OCI-LY7 (cell line): ENCODE measurements around the gene KCNG4. TPM values are rescaled to one million over a fixed set of nuclear protein-coding genes. Genes with fewer than 3 reads are reported as not detected.

Source experiments
- BruUV-seq: library from RNA; stranded (reverse); fragments of 400-500 nt; replicated peaks from 2 replicates; lab custom pipeline; 2021; lab: Mats Ljungman, UMichigan
- CTCF ChIA-PET: fragments of 300-600 bp; sonication (Branson Sonifier 250); formaldehyde crosslinking; loops from one replicate; lab custom pipeline; 2022; ENCODE audit warnings: antibody characterized with exemption; ENCODE audit not compliant: unreplicated experiment; lab: Charles Lee
- POLR2A ChIA-PET: fragments of 300-600 bp; sonication (Branson Sonifier 250); formaldehyde crosslinking; loops from one replicate; lab custom pipeline; 2022; ENCODE audit warnings: antibody characterized with exemption; lab: Charles Lee
- DNase-seq: peaks from one replicate; pipeline ENCODE4 v3.0.0-alpha.2; 2015; ENCODE audit warnings: low spot score
- H2AFZ ChIP-seq: fragments of 200-600 bp; sonication (generic), shearing (Covaris generic); 2 replicates; pipeline ENCODE4 v1.6.1; 2014; ENCODE audit warnings: mild to moderate bottlenecking, antibody characterized with exemption, low read length, moderate library complexity
- H3K27ac ChIP-seq: fragments of 200-600 bp; sonication (generic); 2 replicates; pipeline ENCODE4 v1.5.1; 2014; ENCODE audit warnings: mixed run types, low read depth, mild to moderate bottlenecking, moderate library complexity, low read length, inconsistent platforms; ENCODE audit not compliant: poor library complexity, severe bottlenecking
- H3K36me3 ChIP-seq: fragments of 200-600 bp; sonication (generic); 2 replicates; pipeline ENCODE4 v1.6.1; 2014; ENCODE audit warnings: mild to moderate bottlenecking, antibody characterized with exemption, low read length, moderate library complexity, mixed read lengths; ENCODE audit not compliant: insufficient read depth
- H3K4me1 ChIP-seq: fragments of 200-600 bp; sonication (generic); 2 replicates; pipeline ENCODE4 v1.5.1; 2014; ENCODE audit warnings: mild to moderate bottlenecking, low read length; ENCODE audit not compliant: insufficient read depth, poor library complexity, severe bottlenecking
- H3K4me2 ChIP-seq: fragments of 200-600 bp; sonication (generic); 2 replicates; pipeline ENCODE4 v1.6.1; 2014; ENCODE audit warnings: mild to moderate bottlenecking, low read length
- H3K4me3 ChIP-seq: fragments of 200-600 bp; sonication (generic); 2 replicates; pipeline ENCODE4 v1.5.1; 2014; ENCODE audit warnings: mild to moderate bottlenecking, low read depth, low read length; ENCODE audit not compliant: poor library complexity, severe bottlenecking
- H3K79me2 ChIP-seq: fragments of 200-600 bp; sonication (generic); 2 replicates; pipeline ENCODE4 v1.6.1; 2016; ENCODE audit warnings: low read depth, mild to moderate bottlenecking, low read length, moderate library complexity, mixed read lengths; ENCODE audit not compliant: insufficient read depth
- H3K9me2 ChIP-seq: fragments of 200-600 bp; sonication (generic); 2 replicates; pipeline ENCODE4 v1.6.1; 2016; ENCODE audit warnings: mild to moderate bottlenecking, low read length, mixed read lengths; ENCODE audit not compliant: insufficient read depth
- H3K9me3 ChIP-seq: fragments of 200-600 bp; sonication (generic); 2 replicates; pipeline ENCODE4 v1.6.1; 2014; ENCODE audit warnings: mild to moderate bottlenecking, mixed run types, low read length, mixed read lengths
- H4K20me1 ChIP-seq: fragments of 200-600 bp; sonication (generic); 2 replicates; pipeline ENCODE4 v1.6.1; 2014; ENCODE audit warnings: mild to moderate bottlenecking, antibody characterized with exemption, low read length, moderate library complexity, mixed read lengths; ENCODE audit not compliant: insufficient read depth
- EZH2phosphoT487 ChIP-seq: fragments of 200-600 bp; sonication (generic); IDR thresholded peaks from 2 replicates; pipeline ENCODE4 v1.6.1; 2018; ENCODE audit warnings: low read depth, borderline replicate concordance, mild to moderate bottlenecking, mixed run types, antibody characterized with exemption, low read length, moderate library complexity, mixed read lengths
- intact Hi-C: fragments of 100-400 bp; cut with micrococcal nuclease; formaldehyde crosslinking; loops from one replicate; pipeline ENCODE4 v1.10.0; 2022; ENCODE audit not compliant: unreplicated experiment
- total RNA-seq, 2 experiments: library from RNA; depleted of rRNA in 1 of 2; stranded (reverse); fragments of >200 nt in 1 of 2; shearing (Covaris generic) in 1 of 2; gene quantifications; 2 replicates each; pipeline ENCODE4 v1.2.3, GENCODE V29; 2014 to 2022
- TF ChIP-seq, protein P1 (sequence below): fragments of 200-600 bp; sonication (generic); conservative IDR thresholded peaks from 2 replicates; pipeline ENCODE4 v1.5.1; 2014; ENCODE audit warnings: mild to moderate bottlenecking, antibody characterized with exemption, low read length, moderate library complexity, mixed read lengths

The KCNG4 gene
- total RNA-seq, 2 experiments from 2014 or later = not detected

DNA sequence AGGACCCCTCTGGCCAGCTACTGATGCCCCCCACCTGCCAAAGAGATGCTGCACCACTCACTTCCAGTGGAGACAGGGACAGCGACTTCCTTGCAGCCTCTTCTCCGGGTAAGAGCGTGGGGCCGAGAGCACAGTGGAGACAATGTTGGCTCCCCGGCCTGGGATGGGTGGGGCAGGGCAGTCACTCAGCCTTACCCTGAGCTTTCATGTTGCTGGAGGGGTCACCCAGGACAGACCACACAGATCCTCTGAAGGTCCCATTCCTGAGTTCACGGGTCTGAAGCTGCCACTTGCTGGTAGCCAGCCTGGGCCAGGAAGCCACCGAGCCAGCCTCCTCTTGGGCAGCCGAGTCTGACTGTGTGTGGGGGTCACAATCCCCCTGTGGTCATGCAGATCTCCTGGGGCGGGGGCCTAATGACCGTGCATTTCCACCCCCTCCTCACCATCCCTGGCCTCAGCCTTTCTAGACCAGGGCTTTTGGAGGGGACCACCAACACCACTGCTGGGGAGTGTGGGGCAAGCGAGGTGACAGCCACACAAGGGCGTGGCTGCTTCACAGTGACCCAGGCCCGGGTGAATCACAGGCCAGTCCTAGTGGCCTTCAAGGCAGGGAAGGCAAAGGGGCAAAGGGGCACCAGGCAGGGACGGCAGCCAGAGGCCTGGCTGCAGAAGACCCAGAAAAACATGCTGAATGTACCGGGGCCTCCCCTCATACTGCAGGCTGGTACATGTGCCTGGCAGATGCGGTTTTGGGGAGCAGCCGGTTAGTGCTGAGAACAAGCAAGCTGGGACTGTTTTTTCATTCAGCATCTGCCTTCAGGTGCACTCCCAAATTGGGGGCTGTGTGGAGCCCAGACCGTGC lies 63.4 kb downstream of the KCNG4 start:
- Histone ChIP-seq H3K9me2 (no peaks in the 10 kb centered on the region), H3K79me2 (no peaks in the 10 kb centered on the region), H3K4me3 (no peak overlapping the region), H3K36me3 (peaks cover 26% of the 10 kb centered on the region), H3K27ac (no peak overlapping the region), H3K4me1 (no peaks in the 10 kb centered on the region), H3K4me2 (no peak overlapping the region), H2AFZ (no peak overlapping the region), H4K20me1 (no peaks in the 10 kb centered on the region; the same call in 1 of the 2 replicates), H3K9me3 (no peaks in the 10 kb centered on the region)
- no peak for DNase-seq
- no TSS peak for BruUV-seq
- intact Hi-C loops = loop anchor here (10.0 kb wide), 1 partner anchor 222 kb away; the partner anchor contains the start of gene OSGIN1
- POLR2A ChIA-PET = interaction anchor here (0.7 kb wide), 1 partner anchor 93 kb away, joined by 3 read pairs; no protein-coding TSS in a partner anchor
- CTCF ChIA-PET = interaction anchor here (1.6 to 3.0 kb wide), 2 partner anchors 90 to 92 kb away, joined by 5 to 13 read pairs; no protein-coding TSS in a partner anchor
- TF ChIP-seq EZH2phosphoT487 = no peak
- TF ChIP-seq, protein P1, sequence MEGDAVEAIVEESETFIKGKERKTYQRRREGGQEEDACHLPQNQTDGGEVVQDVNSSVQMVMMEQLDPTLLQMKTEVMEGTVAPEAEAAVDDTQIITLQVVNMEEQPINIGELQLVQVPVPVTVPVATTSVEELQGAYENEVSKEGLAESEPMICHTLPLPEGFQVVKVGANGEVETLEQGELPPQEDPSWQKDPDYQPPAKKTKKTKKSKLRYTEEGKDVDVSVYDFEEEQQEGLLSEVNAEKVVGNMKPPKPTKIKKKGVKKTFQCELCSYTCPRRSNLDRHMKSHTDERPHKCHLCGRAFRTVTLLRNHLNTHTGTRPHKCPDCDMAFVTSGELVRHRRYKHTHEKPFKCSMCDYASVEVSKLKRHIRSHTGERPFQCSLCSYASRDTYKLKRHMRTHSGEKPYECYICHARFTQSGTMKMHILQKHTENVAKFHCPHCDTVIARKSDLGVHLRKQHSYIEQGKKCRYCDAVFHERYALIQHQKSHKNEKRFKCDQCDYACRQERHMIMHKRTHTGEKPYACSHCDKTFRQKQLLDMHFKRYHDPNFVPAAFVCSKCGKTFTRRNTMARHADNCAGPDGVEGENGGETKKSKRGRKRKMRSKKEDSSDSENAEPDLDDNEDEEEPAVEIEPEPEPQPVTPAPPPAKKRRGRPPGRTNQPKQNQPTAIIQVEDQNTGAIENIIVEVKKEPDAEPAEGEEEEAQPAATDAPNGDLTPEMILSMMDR = no peak

DNA sequence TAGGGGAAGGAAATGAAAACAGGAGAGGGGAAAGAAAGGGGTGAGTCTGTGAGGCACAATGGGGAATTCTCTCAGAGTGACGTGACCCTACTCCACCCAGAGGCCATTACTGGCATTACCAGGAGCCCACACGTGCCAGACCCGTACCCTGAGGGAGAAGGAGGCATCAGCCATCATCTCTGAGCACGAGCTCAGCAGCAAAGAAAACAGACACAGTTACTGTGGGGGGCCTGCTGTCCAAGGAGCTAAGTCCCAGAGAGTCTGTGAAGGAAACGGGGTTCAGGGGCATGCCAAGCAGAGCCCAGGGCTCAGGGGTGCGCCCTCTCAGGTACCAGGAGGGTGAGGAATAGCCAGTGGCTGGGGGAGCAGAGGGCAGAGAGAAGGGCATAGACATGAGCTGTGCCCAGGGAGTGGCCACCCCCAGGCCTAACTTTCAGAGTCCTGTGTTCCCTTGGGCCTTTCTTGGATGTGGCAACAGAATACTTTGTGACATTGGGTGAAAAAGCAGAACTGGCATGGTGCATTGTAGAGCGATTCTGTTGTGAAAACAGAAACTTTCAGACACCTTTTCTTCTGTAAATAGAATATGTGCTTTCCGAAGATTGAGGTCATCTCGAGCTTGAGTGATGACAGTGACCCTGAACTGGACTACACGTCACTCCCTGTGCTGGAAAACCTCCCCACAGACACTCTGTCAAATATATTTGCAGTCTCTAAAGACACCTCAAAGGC lies 64.3 kb downstream of the KCNG4 start:
- H3K4me3 ChIP-seq = no peak overlapping the region
- H3K4me2 ChIP-seq = no peak overlapping the region
- H2AFZ ChIP-seq = no peak overlapping the region
- no peak for TF ChIP-seq EZH2phosphoT487
- TF ChIP-seq, protein P1 = peak; percentile 77
- peaks cover 18% of the 10 kb centered on the region for H3K36me3 ChIP-seq
- BruUV-seq = no TSS peak
- H3K9me2 ChIP-seq = no peaks in the 10 kb centered on the region
- no peaks in the 10 kb centered on the region; the same call in 1 of the 2 replicates for H4K20me1 ChIP-seq
- ChIA-PET POLR2A (interaction anchor here (0.7 to 1.0 kb wide), 3 partner anchors 92 to 135 kb away, joined by 3 read pairs; no protein-coding TSS in a partner anchor), CTCF (interaction anchor here (0.6 to 3.0 kb wide), 3 partner anchors 89 to 161 kb away, joined by 3 to 13 read pairs (median 5); no protein-coding TSS in a partner anchor)
- no peaks in the 10 kb centered on the region for H3K4me1 ChIP-seq
- no peaks in the 10 kb centered on the region for H3K79me2 ChIP-seq
- no peaks in the 10 kb centered on the region for H3K9me3 ChIP-seq
- peak; percentile 61 for DNase-seq
- H3K27ac ChIP-seq = no peak overlapping the region
- intact Hi-C loops = loop anchor here (1.0 to 10.0 kb wide), 3 partner anchors 87 to 221 kb away; partner anchors contain the start of gene OSGIN1
